Measurements from ENCODE around the gene FRMD4B.

GRCh38 chr3:69332934-69333333 is 53.0 kb downstream of the FRMD4B start:
- TF ChIP-seq CTCF (IDR thresholded peaks at IDR 0.05) (no peak), POLR2A (IDR thresholded peaks at IDR 0.05) (no peak), POLR2AphosphoS5 (IDR thresholded peaks at IDR 0.05) (no peak)
